Esophagus (tissue), 2 donors: ENCODE results near the gene SLC6A18. TPM values are rescaled to one million over a fixed set of nuclear protein-coding genes. Genes with fewer than 3 reads are reported as not detected.

Experiments
- H3K27ac ChIP-seq, 2 donors: one replicate each; pipeline ENCODE4 v1.5.1; 2013; ENCODE audit warnings: low read depth in 2 of 2, mild to moderate bottlenecking in 2 of 2, inconsistent platforms in 1 of 2, low read length in 1 of 2, moderate library complexity in 1 of 2
- H3K27me3 ChIP-seq, 2 donors: one replicate each; pipeline ENCODE4 v1.6.1; 2013; ENCODE audit warnings: low read length in 2 of 2, control low read depth in 1 of 2, mild to moderate bottlenecking in 1 of 2; ENCODE audit not compliant: insufficient read depth in 2 of 2, control insufficient read depth in 1 of 2
- H3K36me3 ChIP-seq, 2 donors: one replicate each; pipeline ENCODE4 v1.6.1; 2013; ENCODE audit warnings: low read length in 1 of 2; ENCODE audit not compliant: control insufficient read depth in 2 of 2, insufficient read depth in 2 of 2
- H3K4me1 ChIP-seq, 2 donors: one replicate each; pipeline ENCODE4 v1.6.1; 2013; ENCODE audit warnings: low read length in 1 of 2; ENCODE audit not compliant: control insufficient read depth in 2 of 2, insufficient read depth in 2 of 2
- H3K4me3 ChIP-seq, 2 donors: one replicate each; pipeline ENCODE4 v1.5.1; 2013; ENCODE audit warnings: low read length in 2 of 2, mild to moderate bottlenecking in 2 of 2, low read depth in 1 of 2, moderate library complexity in 1 of 2
- H3K9me3 ChIP-seq, 2 donors: one replicate each; pipeline ENCODE4 v1.6.1; 2013; ENCODE audit warnings: mild to moderate bottlenecking in 2 of 2, low read depth in 1 of 2, low read length in 1 of 2, moderate library complexity in 1 of 2; ENCODE audit not compliant: control insufficient read depth in 2 of 2, insufficient read depth in 1 of 2
- WGBS, 2 donors: extraction: QIAGEN DNeasy Blood & Tissue Kit; methylation state at CpG; one replicate each; pipeline ENCODE4 v1.1.7; 2013; 5-methylcytosine and 5-hydroxymethylcytosine counted together
- polyA plus RNA-seq, 2 donors: library from polyadenylated mRNA; stranded (reverse); fragments of 200-250 nt; gene quantifications; one replicate each; pipeline ENCODE4 v1.2.3, GENCODE V29; 2013
- donor health status: healthy with polysubstance abuse.
- donor health status: Bipolar disorder and iron deficiency.

The SLC6A18 gene
- polyA plus RNA-seq, 2 donors, result not detected

- 63 to 70% methylated on average over 17 of the region's 17 CpGs for WGBS, 2 donors
- Histone ChIP-seq H3K36me3 (no peaks in the 10 kb centered on the region), H3K4me3 (no peak overlapping the region), H3K27ac (no peak overlapping the region), H3K27me3 (peaks cover 0 to 3% of the 10 kb centered on the region in 2 donors), H3K9me3 (peaks cover 0 to 5% of the 10 kb centered on the region in 2 donors), H3K4me1 (no peaks in the 10 kb centered on the region)
Observed at GRCh38 chr5:1208221-1208742, 16.9 kb upstream of the SLC6A18 start.

- Histone ChIP-seq H3K4me1 (no peaks in the 10 kb centered on the region), H3K27ac (no peak overlapping the region), H3K36me3 (no peaks in the 10 kb centered on the region), H3K27me3 (peaks cover 0 to 3% of the 10 kb centered on the region in 2 donors), H3K4me3 (no peak overlapping the region), H3K9me3 (peaks cover 0 to 6% of the 10 kb centered on the region in 2 donors)
- WGBS, 2 donors, result 66 to 77% methylated on average over 22 to 24 of the region's 24 CpGs
Observed at GRCh38 chr5:1208743-1209488, 16.3 kb upstream of the SLC6A18 start.

- no peaks in the 10 kb centered on the region for H3K36me3 ChIP-seq
- H3K27ac ChIP-seq, result no peak overlapping the region
- peaks cover 0 to 3% of the 10 kb centered on the region in 2 donors for H3K27me3 ChIP-seq
- no peaks in the 10 kb centered on the region for H3K4me1 ChIP-seq
- H3K4me3 ChIP-seq, result no peak overlapping the region
- peaks cover 0 to 6% of the 10 kb centered on the region in 2 donors for H3K9me3 ChIP-seq
- whole genome bisulfite sequencing, 2 donors, result 45 to 69% methylated on average over 2 of the region's 2 CpGs
Observed at GRCh38 chr5:1209489-1209852, 15.7 kb upstream of the SLC6A18 start.

GRCh38 chr5:1209896-1210776 is 15.0 kb upstream of the SLC6A18 start:
- no peaks in the 10 kb centered on the region for H3K4me1 ChIP-seq
- no peaks in the 10 kb centered on the region for H3K36me3 ChIP-seq
- peaks cover 0 to 3% of the 10 kb centered on the region in 2 donors for H3K27me3 ChIP-seq
- no peak overlapping the region for H3K4me3 ChIP-seq
- H3K9me3 ChIP-seq, result peaks cover 0 to 6% of the 10 kb centered on the region in 2 donors
- no peak overlapping the region for H3K27ac ChIP-seq
- WGBS, 2 donors, result 52 to 65% methylated on average over 21 of the region's 21 CpGs

- H3K27me3 ChIP-seq, result peaks cover 0 to 3% of the 10 kb centered on the region in 2 donors
- 84 to 90% methylated on average over 21 of the region's 21 CpGs for WGBS, 2 donors
- peaks cover 0 to 13% of the 10 kb centered on the region in 2 donors for H3K9me3 ChIP-seq
- no peak overlapping the region for H3K4me3 ChIP-seq
- no peak overlapping the region for H3K27ac ChIP-seq
- no peaks in the 10 kb centered on the region for H3K4me1 ChIP-seq
- no peaks in the 10 kb centered on the region for H3K36me3 ChIP-seq
Observed at GRCh38 chr5:1210832-1211251, 14.3 kb upstream of the SLC6A18 start.

GRCh38 chr5:1211701-1212100 is 13.5 kb upstream of the SLC6A18 start:
- Histone ChIP-seq H3K27ac (no peak overlapping the region), H3K4me1 (no peaks in the 10 kb centered on the region), H3K9me3 (peaks cover 0 to 14% of the 10 kb centered on the region in 2 donors), H3K4me3 (no peak overlapping the region), H3K27me3 (peaks cover 0 to 3% of the 10 kb centered on the region in 2 donors), H3K36me3 (no peaks in the 10 kb centered on the region)
- 95% methylated on average over 9 of the region's 9 CpGs for WGBS, 2 donors

GRCh38 chr5:1212271-1212670 is 12.9 kb upstream of the SLC6A18 start:
- H3K27me3 ChIP-seq, result peaks cover 0 to 3% of the 10 kb centered on the region in 2 donors
- H3K4me3 ChIP-seq, result no peak overlapping the region
- peaks cover 0 to 14% of the 10 kb centered on the region in 2 donors for H3K9me3 ChIP-seq
- H3K4me1 ChIP-seq, result no peaks in the 10 kb centered on the region
- no peaks in the 10 kb centered on the region for H3K36me3 ChIP-seq
- 93 to 94% methylated on average over 20 of the region's 20 CpGs for WGBS, 2 donors
- H3K27ac ChIP-seq, result no peak overlapping the region

GRCh38 chr5:1212881-1213280 is 12.3 kb upstream of the SLC6A18 start:
- Histone ChIP-seq H3K9me3 (peaks cover 0 to 14% of the 10 kb centered on the region in 2 donors), H3K27me3 (no peaks in the 10 kb centered on the region), H3K36me3 (no peaks in the 10 kb centered on the region), H3K4me1 (no peaks in the 10 kb centered on the region), H3K27ac (no peak overlapping the region), H3K4me3 (no peak overlapping the region)
- WGBS, 2 donors, result 86 to 88% methylated on average over 8 to 18 of the region's 18 CpGs

- Histone ChIP-seq H3K27me3 (no peaks in the 10 kb centered on the region), H3K9me3 (peaks cover 0 to 14% of the 10 kb centered on the region in 2 donors), H3K4me3 (no peak overlapping the region), H3K27ac (no peak overlapping the region), H3K4me1 (no peaks in the 10 kb centered on the region), H3K36me3 (no peaks in the 10 kb centered on the region)
- 88 to 89% methylated on average over 25 of the region's 25 CpGs for WGBS, 2 donors
Observed at GRCh38 chr5:1213508-1214162, 11.5 kb upstream of the SLC6A18 start.
